Right lobe of liver (tissue), 6 donors: ENCODE results near the gene EXT2. TPM values are rescaled to one million over a fixed set of nuclear protein-coding genes. Genes with fewer than 3 reads are reported as not detected.

Source experiments
- ATAC-seq, 4 donors: fragments of 200-7000 bp; cut with Tn5 transposase; one replicate each; pipeline ENCODE4 v1.9.1; 2020; ENCODE audit warnings: mild to moderate bottlenecking in 4 of 4, moderate library complexity in 4 of 4
- DNase-seq, 3 donors: peaks; one replicate each; pipeline ENCODE4 v3.0.0-alpha.2; 2020
- H3K27ac ChIP-seq, 3 donors: fragments of 200-600 bp; one replicate each; pipeline ENCODE4 v1.8.0; 2022
- H3K27me3 ChIP-seq, 2 donors: fragments of 200-600 bp; one replicate each; pipeline ENCODE4 v1.8.0; 2022
- H3K36me3 ChIP-seq, 4 donors: fragments of 200-600 bp; sonication (generic) in 1 of 4; one replicate each; pipeline versions ENCODE4 v1.5.1 to v1.8.0; 2017 to 2022; ENCODE audit warnings: control low read depth in 1 of 4
- H3K4me1 ChIP-seq, 4 donors: fragments of 200-600 bp; sonication (generic) in 1 of 4; one replicate each; pipeline versions ENCODE4 v1.5.1 to v1.8.0; 2017 to 2022; ENCODE audit warnings: control low read depth in 1 of 4
- H3K4me3 ChIP-seq, 3 donors: fragments of 200-600 bp; one replicate each; pipeline ENCODE4 v1.8.0; 2022
- H3K9me3 ChIP-seq, 4 donors: fragments of 200-600 bp; sonication (generic) in 1 of 4; one replicate each; pipeline versions ENCODE4 v1.5.1 to v1.8.0; 2017 to 2022; ENCODE audit warnings: control low read depth in 1 of 4
- POLR2A ChIP-seq: fragments of 450-650 bp; IDR thresholded peaks from one replicate; pipeline ENCODE4 v1.6.1; 2017; ENCODE audit warnings: antibody characterized with exemption, mild to moderate bottlenecking
- WGBS: methylation state at CpG from one replicate; pipeline ENCODE4 v1.1.6; 2018; ENCODE audit warnings: low coverage, low lambda C conversion rate; ENCODE audit not compliant: insufficient coverage; ENCODE audit errors: missing lambda C conversion rate; 5-methylcytosine and 5-hydroxymethylcytosine counted together
- intact Hi-C, 2 donors: fragments of 100-400 bp; cut with DNase I; formaldehyde crosslinking; loops; one replicate each; pipeline versions ENCODE4 v1.11.2 to v1.14.1; 2022
- total RNA-seq, 6 experiments: library from RNA; depleted of rRNA in 2 of 6; stranded (reverse); fragments of >200 nt in 2 of 6; fragmentation: NEBNext Ultra II Directional in 3 of 6; extraction: Animal tissue kit (Norgen Biotek cat#: 25700) in 3 of 6; gene quantifications; one replicate each; pipeline versions ENCODE4 v1.1.0 to v1.2.4, GENCODE V29; 2016 to 2023
- TF ChIP-seq, protein P1 (sequence below), 4 donors: fragments of 200-600 bp in 3 of 4; fragments of 450-650 bp in 1 of 4; IDR thresholded peaks; one replicate each; pipeline versions ENCODE4 v1.5.1 to v1.8.0; 2016 to 2022; ENCODE audit warnings: antibody characterized with exemption in 4 of 4, mild to moderate bottlenecking in 2 of 4
- donor health status: DM: no; HTN: yes; CAD: no.
- donor health status: DM: no; HTN: no; CAD: no.
- donor health status: DM: no; HTN: no; CAD: no.
- donor health status: DM: no; HTN: yes; CAD: no.
- donor health status: DM: no; HTN: yes; CAD: no.

EXT2 gene
- total RNA-seq, 6 experiments from 2014 or later: 21.9 to 31.3 (median 26.9) TPM

DNA sequence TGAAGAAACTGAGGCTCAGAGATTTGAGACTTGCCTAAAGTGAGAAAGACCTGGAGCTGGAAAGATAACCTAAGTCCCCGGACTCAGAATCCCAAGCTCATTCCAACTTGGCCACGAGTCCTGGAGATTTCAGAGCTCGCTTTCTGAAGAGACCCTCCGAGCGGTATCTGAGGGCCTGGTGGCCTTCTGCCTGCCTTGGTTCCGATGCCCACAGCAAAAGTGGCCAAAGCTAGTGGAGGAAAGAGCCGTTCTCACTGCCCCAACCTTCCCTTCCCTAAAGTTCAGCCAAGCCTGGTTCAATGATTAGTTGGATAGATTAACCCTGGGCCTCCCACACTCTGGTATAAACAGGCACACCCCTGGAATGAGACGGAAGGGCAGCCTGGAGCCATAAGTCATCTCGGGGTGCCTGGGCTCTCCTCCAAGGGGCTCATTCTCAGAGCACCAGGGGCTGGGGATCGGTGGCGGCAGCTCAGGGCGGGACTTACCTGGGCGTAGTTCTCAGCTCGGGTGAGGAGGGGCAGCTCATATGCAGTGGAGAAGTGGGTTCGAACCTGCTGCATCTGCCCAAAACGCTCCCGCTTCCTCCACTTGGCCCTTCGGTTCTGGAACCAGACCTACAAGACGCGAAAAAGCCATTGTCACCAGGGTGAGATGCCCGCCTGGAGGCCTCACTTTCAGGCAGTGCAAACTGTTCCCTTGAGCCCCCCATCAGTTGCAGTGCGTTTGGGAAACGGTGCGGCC lies 171.7 kb downstream of the EXT2 start:
- intact Hi-C loops: no loop called here
- H3K9me3 ChIP-seq: no peaks in the 10 kb centered on the region
- H3K36me3 ChIP-seq: no peaks in the 10 kb centered on the region
- WGBS: 80% methylated on average over 1 of the region's 24 CpGs
- DNase-seq (no peak), ATAC-seq (no peak)
- H3K4me1 ChIP-seq: no peaks in the 10 kb centered on the region
- TF ChIP-seq, protein P1, sequence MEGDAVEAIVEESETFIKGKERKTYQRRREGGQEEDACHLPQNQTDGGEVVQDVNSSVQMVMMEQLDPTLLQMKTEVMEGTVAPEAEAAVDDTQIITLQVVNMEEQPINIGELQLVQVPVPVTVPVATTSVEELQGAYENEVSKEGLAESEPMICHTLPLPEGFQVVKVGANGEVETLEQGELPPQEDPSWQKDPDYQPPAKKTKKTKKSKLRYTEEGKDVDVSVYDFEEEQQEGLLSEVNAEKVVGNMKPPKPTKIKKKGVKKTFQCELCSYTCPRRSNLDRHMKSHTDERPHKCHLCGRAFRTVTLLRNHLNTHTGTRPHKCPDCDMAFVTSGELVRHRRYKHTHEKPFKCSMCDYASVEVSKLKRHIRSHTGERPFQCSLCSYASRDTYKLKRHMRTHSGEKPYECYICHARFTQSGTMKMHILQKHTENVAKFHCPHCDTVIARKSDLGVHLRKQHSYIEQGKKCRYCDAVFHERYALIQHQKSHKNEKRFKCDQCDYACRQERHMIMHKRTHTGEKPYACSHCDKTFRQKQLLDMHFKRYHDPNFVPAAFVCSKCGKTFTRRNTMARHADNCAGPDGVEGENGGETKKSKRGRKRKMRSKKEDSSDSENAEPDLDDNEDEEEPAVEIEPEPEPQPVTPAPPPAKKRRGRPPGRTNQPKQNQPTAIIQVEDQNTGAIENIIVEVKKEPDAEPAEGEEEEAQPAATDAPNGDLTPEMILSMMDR (IDR thresholded peaks at IDR 0.05): no peak
- TF ChIP-seq POLR2A: no peak
- H3K4me3 ChIP-seq: no peak overlapping the region
- no peak overlapping the region for H3K27ac ChIP-seq
- H3K27me3 ChIP-seq: no peaks in the 10 kb centered on the region

DNA sequence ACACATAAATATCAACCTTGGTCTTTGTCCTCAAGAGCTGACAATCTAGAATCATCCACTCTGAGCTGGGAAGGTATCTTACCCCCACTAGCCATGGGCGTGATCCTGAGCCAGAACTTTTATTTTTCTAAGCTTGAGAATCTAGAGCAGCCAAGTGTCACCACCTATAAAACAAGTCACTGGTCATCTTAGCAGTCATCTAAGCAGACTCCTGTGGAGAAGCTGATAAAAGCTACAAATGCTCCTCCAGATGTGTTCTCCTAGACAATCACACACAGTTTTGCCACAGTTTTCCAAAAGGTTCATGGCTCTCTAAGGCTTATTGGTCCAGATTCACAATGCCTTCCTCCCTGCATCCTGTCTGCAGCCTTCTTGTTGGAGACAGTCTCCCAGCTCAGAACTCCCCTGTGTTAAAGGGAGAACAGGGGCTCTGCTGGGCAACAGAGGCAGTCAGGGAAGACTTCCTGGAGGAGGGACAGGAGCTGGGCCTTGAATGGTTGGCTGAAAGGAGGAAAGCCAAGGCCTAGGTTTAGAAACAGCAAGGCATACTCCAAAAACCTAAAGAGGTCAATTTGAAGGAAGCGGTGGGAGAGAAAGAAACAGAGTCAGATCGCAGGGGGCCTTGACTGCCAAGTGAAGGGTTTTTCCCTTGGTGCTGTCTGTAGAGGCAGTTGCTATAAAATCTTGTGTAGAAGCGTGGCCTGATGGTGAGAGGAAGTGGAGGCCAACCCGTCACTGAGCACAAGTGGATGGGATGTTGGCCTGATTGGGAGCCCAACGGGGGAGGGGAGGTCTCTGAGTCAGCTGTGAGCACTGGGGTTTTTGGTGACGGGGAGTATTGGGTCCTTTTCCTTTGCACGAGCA lies 172.5 kb downstream of the EXT2 start:
- no peak for TF ChIP-seq POLR2A
- TF ChIP-seq, protein P1 (IDR thresholded peaks at IDR 0.05): no peak
- Histone ChIP-seq H3K4me3 (no peak overlapping the region), H3K27me3 (no peaks in the 10 kb centered on the region), H3K9me3 (no peaks in the 10 kb centered on the region), H3K36me3 (no peaks in the 10 kb centered on the region), H3K27ac (no peak overlapping the region), H3K4me1 (no peaks in the 10 kb centered on the region)
- intact Hi-C loops: no loop called here
- WGBS: 66% methylated on average over 5 of the region's 8 CpGs
- no peak for ATAC-seq
- DNase-seq: no peak

DNA sequence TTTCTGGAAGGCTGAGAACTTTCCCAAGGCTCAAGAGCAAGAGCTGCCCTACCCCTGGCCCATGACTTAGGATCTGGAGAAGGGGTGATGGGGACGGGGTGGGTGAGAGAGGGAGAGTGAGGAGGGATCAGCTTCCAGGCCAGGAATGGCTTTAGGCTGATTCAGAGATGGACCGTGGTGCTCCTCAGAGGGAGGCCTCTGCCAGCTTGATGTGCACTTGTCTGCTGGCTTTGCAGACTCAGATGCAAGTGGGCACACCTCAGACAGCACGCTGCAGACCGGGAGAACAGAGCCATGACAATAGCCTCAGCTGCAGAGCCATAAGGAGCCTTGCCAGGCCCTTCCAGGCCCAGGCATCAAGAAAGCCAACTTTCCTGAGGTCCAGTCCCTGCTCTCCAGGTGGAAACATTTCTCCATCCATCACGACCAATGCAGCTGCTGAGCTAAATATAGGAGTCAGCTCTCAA lies 173.2 kb downstream of the EXT2 start:
- no peak for DNase-seq
- ATAC-seq: no peak
- Histone ChIP-seq H3K4me1 (no peaks in the 10 kb centered on the region), H3K27me3 (no peaks in the 10 kb centered on the region), H3K4me3 (no peak overlapping the region), H3K27ac (no peak overlapping the region), H3K9me3 (no peaks in the 10 kb centered on the region), H3K36me3 (no peaks in the 10 kb centered on the region)
- TF ChIP-seq, protein P1 (IDR thresholded peaks at IDR 0.05): no peak
- no peak for TF ChIP-seq POLR2A
- WGBS: no CpG with 5 or more reads among the region's 5 CpGs
- intact Hi-C loops: no loop called here

DNA sequence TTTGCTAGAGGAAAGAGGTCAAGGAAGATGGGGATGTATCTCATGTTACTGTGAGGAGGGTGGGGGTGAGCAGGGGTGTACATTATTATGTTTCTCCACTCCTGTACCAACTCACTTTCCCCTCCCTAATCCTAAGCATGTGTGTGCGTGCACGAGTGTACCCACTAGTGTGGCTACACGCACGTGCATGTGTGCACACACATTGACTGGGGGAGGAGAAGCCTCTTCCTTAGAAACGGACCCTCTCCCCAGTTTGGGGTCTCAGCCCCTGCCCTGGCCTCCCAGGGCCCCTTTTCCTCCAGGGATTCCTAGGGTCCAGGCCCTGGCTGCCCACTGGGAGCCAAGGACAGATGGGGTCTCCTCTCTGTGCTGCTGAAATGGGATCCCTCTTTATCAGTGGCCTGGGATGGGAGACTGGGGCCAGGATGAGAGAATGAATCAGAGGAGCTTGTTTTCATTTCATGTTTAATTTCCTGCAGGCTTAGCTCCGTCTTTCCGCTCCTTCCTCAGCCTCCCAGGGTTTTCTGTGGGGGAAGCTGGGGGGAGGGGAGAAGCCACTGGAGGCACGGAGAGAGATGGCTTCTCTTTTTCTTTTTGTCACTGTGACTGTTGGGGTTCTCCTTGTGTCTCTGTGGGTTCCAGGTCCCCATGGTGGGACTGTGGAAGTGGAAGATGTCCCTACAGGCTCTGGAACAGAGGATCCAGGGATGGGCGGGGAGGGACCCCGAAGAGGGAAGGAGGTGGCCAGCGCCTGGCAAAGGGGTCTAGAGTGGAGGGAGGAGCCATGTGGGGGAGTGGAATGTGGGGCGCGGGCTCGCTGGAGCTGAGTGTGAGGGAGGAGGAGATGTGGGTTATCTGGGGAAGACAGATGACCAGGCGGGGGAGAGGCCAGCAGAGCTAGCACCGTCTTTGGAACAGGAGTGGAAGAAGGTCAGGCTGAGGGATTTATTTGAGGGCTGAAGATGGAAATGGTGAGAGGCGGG lies 174.2 kb downstream of the EXT2 start:
- Histone ChIP-seq H3K36me3 (no peaks in the 10 kb centered on the region), H3K4me3 (no peak overlapping the region), H3K27ac (no peak overlapping the region), H3K9me3 (no peaks in the 10 kb centered on the region), H3K4me1 (no peaks in the 10 kb centered on the region), H3K27me3 (no peaks in the 10 kb centered on the region)
- intact Hi-C loops: no loop called here
- DNase-seq: no peak
- WGBS: 64% methylated on average over 9 of the region's 17 CpGs
- TF ChIP-seq, protein P1 (IDR thresholded peaks at IDR 0.05): no peak
- TF ChIP-seq POLR2A: no peak
- ATAC-seq: peak in 1 of 4 donors; percentile 14
